Choroid plexus epithelial cell (primary cell): ENCODE measurements around the gene RPN2.

Experiments used
- DNase-seq: peaks from one replicate; pipeline ENCODE4 v3.0.0-alpha.2; 2010; ENCODE audit warnings: low read depth
- H3K4me3 ChIP-seq: 2 replicates; pipeline ENCODE4 v1.5.1; 2011; ENCODE audit warnings: low read depth, mild to moderate bottlenecking, control low read depth, low read length, moderate library complexity
- CTCF ChIP-seq: conservative IDR thresholded peaks from 2 replicates; pipeline ENCODE4 v1.5.1; 2011; ENCODE audit warnings: low read depth, mild to moderate bottlenecking, control low read depth, inconsistent platforms, low read length, moderate library complexity

RPN2 gene

GRCh38 chr20:37238935-37239451 lies 59.9 kb downstream of the RPN2 start:
- no peak for TF ChIP-seq CTCF
- peak; percentile 13 for DNase-seq
- no peak overlapping the region for H3K4me3 ChIP-seq

- no peak for TF ChIP-seq CTCF
- DNase-seq: no peak
- H3K4me3 ChIP-seq: no peak overlapping the region
Measured at GRCh38 chr20:37240337-37241067, 61.4 kb downstream of the RPN2 start.

- DNase-seq: no peak
- no peak for TF ChIP-seq CTCF
- H3K4me3 ChIP-seq: no peak overlapping the region
Measured at GRCh38 chr20:37242503-37242902, 63.4 kb downstream of the RPN2 start.

GRCh38 chr20:37243076-37243936 lies 64.2 kb downstream of the RPN2 start:
- peak; percentile 7 for DNase-seq
- H3K4me3 ChIP-seq: no peak overlapping the region
- TF ChIP-seq CTCF: peak; percentile 44

- DNase-seq: peak; percentile 20
- no peak for TF ChIP-seq CTCF
- no peak overlapping the region for H3K4me3 ChIP-seq
Measured at GRCh38 chr20:37243937-37244571, 64.9 kb downstream of the RPN2 start.

GRCh38 chr20:37244572-37244957 lies 65.4 kb downstream of the RPN2 start:
- no peak overlapping the region for H3K4me3 ChIP-seq
- DNase-seq: no peak
- TF ChIP-seq CTCF: no peak
